ENCODE results near the gene TAF12. TPM values are rescaled to one million over a fixed set of nuclear protein-coding genes. Genes with fewer than 3 reads are reported as not detected.

TAF12 gene
- total RNA-seq, 1 donor from 2014 or later = 25.9 TPM

DNA sequence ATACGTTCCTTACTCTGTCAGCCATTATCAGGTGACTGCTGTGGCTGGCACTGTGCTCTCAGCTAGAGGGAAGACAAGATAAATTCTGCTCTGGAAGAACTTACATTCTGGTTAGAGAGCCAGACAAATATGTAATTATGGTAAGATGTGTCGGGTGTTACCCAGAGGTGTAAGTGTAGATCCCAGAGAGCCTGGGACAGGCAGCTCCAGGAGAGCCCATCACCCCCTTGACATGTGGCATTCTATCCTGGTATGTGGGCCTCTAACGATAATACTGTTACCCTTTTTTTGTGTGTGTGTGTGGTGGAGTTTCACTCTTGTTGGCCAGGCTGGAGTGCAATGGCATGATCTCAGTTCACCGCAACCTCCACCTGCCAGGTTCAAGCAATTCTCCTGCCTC is 71.0 kb downstream of the TAF12 start:
- Histone ChIP-seq H3K36me3 (ENCODE audit: insufficient read depth, low read length) (peaks cover 17% of the 10 kb centered on the region), H3K79me2 (ENCODE audit: insufficient read depth, low read length) (no peaks in the 10 kb centered on the region), H3K4me1 (ENCODE audit: insufficient read depth, low read length) (no peaks in the 10 kb centered on the region), H3K4me2 (ENCODE audit: low read length) (no peak overlapping the region), H3K4me3 (ENCODE audit: insufficient read depth, low read depth, low read length) (no peak overlapping the region), H2AFZ (ENCODE audit: low read depth, low read length) (no peak overlapping the region), H3K27me3 (ENCODE audit: insufficient read depth, low read length) (no peaks in the 10 kb centered on the region), H4K20me1 (ENCODE audit: insufficient read depth, low read length) (peaks cover 1% of the 10 kb centered on the region), H3K9ac (ENCODE audit: low read length) (no peak overlapping the region), H3K9me3 (ENCODE audit: insufficient read depth, low read depth, low read length) (no peaks in the 10 kb centered on the region), H3K27ac (ENCODE audit: low read depth, low read length) (no peak overlapping the region)
- TF ChIP-seq, protein P1, sequence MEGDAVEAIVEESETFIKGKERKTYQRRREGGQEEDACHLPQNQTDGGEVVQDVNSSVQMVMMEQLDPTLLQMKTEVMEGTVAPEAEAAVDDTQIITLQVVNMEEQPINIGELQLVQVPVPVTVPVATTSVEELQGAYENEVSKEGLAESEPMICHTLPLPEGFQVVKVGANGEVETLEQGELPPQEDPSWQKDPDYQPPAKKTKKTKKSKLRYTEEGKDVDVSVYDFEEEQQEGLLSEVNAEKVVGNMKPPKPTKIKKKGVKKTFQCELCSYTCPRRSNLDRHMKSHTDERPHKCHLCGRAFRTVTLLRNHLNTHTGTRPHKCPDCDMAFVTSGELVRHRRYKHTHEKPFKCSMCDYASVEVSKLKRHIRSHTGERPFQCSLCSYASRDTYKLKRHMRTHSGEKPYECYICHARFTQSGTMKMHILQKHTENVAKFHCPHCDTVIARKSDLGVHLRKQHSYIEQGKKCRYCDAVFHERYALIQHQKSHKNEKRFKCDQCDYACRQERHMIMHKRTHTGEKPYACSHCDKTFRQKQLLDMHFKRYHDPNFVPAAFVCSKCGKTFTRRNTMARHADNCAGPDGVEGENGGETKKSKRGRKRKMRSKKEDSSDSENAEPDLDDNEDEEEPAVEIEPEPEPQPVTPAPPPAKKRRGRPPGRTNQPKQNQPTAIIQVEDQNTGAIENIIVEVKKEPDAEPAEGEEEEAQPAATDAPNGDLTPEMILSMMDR (IDR thresholded peaks at IDR 0.05; ENCODE audit: insufficient read depth, low read depth, low read length) = no peak
- TF ChIP-seq EZH2 (IDR thresholded peaks at IDR 0.05; ENCODE audit: insufficient read depth, low read length) = no peak
- Mint-ChIP-seq H3K4me3 (ENCODE audit: unreplicated experiment) (no peak overlapping the region), H3K27me3 (ENCODE audit: low read depth, unreplicated experiment) (no peaks in the 10 kb centered on the region), H3K36me3 (ENCODE audit: low read depth, unreplicated experiment) (peaks cover 15% of the 10 kb centered on the region), H3K27ac (ENCODE audit: unreplicated experiment) (no peak overlapping the region), H3K4me1 (ENCODE audit: low read depth, unreplicated experiment) (no peaks in the 10 kb centered on the region), H3K9me3 (ENCODE audit: unreplicated experiment) (no peaks in the 10 kb centered on the region)
- FAIRE-seq (no peak), DNase-seq (ENCODE audit: low read depth) (no peak)

DNA sequence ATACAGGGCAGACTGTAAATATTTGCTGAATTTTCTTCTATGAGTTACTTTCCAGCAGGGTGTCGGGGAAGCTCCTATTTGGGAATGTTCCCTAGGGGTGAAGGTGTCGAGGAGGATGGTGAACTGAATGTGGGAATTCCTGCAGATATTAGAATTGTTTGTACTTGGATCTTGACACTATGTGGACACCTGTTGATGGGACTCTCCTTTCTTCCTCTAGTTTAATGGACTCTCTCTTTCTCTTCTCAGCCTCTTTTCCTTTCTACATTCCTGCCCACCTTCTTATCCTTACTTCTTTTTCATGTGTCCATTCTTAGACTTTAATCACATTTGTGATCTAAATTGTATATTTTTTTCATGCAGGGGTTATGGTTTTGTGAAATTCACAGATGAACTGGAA is 75.9 kb downstream of the TAF12 start:
- Histone ChIP-seq H3K36me3 (ENCODE audit: insufficient read depth, low read length) (peaks cover 27% of the 10 kb centered on the region), H3K4me1 (ENCODE audit: insufficient read depth, low read length) (no peaks in the 10 kb centered on the region), H3K4me3 (ENCODE audit: insufficient read depth, low read depth, low read length) (no peak overlapping the region), H3K79me2 (ENCODE audit: insufficient read depth, low read length) (no peaks in the 10 kb centered on the region), H4K20me1 (ENCODE audit: insufficient read depth, low read length) (no peaks in the 10 kb centered on the region), H2AFZ (ENCODE audit: low read depth, low read length) (no peak overlapping the region), H3K9ac (ENCODE audit: low read length) (no peak overlapping the region), H3K9me3 (ENCODE audit: insufficient read depth, low read depth, low read length) (no peaks in the 10 kb centered on the region), H3K27ac (ENCODE audit: low read depth, low read length) (no peak overlapping the region), H3K4me2 (ENCODE audit: low read length) (no peak overlapping the region), H3K27me3 (ENCODE audit: insufficient read depth, low read length) (no peaks in the 10 kb centered on the region)
- Mint-ChIP-seq H3K27ac (ENCODE audit: unreplicated experiment) (no peak overlapping the region), H3K4me1 (ENCODE audit: low read depth, unreplicated experiment) (no peaks in the 10 kb centered on the region), H3K4me3 (ENCODE audit: unreplicated experiment) (no peak overlapping the region), H3K9me3 (ENCODE audit: unreplicated experiment) (no peaks in the 10 kb centered on the region), H3K36me3 (ENCODE audit: low read depth, unreplicated experiment) (peaks cover 20% of the 10 kb centered on the region), H3K27me3 (ENCODE audit: low read depth, unreplicated experiment) (no peaks in the 10 kb centered on the region)
- TF ChIP-seq EZH2 (IDR thresholded peaks at IDR 0.05; ENCODE audit: insufficient read depth, low read length) = no peak
- TF ChIP-seq, protein P1 (IDR thresholded peaks at IDR 0.05; ENCODE audit: insufficient read depth, low read depth, low read length) = no peak
- FAIRE-seq = no peak
- no peak for DNase-seq (ENCODE audit: low read depth)

DNA sequence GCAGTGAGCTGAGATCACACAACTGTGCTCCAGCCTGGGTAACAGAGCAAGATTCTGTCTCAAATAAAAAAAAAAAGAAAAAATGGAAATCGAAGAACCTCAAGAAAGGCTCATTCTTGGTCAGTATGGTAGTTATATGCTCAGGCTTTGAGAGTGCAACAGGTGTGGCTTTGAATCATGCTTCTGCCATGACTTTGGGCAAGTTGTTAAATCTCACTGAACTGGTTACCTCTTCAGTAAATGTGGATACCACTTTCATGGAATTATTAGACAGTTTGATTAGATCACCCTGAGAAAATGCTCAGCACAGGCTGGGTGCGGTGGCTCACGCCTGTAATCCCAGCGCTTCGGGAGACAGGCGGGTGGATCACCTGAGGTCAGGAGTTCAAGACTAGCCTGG is 77.1 kb downstream of the TAF12 start:
- FAIRE-seq (no peak), DNase-seq (ENCODE audit: low read depth) (no peak)
- Histone ChIP-seq H3K4me1 (ENCODE audit: insufficient read depth, low read length) (no peaks in the 10 kb centered on the region), H3K36me3 (ENCODE audit: insufficient read depth, low read length) (peaks cover 37% of the 10 kb centered on the region), H2AFZ (ENCODE audit: low read depth, low read length) (no peak overlapping the region), H3K9ac (ENCODE audit: low read length) (no peak overlapping the region), H3K4me3 (ENCODE audit: insufficient read depth, low read depth, low read length) (no peak overlapping the region), H3K27me3 (ENCODE audit: insufficient read depth, low read length) (no peaks in the 10 kb centered on the region), H3K79me2 (ENCODE audit: insufficient read depth, low read length) (no peaks in the 10 kb centered on the region), H3K4me2 (ENCODE audit: low read length) (no peak overlapping the region), H3K27ac (ENCODE audit: low read depth, low read length) (no peak overlapping the region), H4K20me1 (ENCODE audit: insufficient read depth, low read length) (no peaks in the 10 kb centered on the region), H3K9me3 (ENCODE audit: insufficient read depth, low read depth, low read length) (no peaks in the 10 kb centered on the region)
- Mint-ChIP-seq H3K4me3 (ENCODE audit: unreplicated experiment) (no peak overlapping the region), H3K27me3 (ENCODE audit: low read depth, unreplicated experiment) (no peaks in the 10 kb centered on the region), H3K4me1 (ENCODE audit: low read depth, unreplicated experiment) (no peaks in the 10 kb centered on the region), H3K27ac (ENCODE audit: unreplicated experiment) (no peak overlapping the region), H3K36me3 (ENCODE audit: low read depth, unreplicated experiment) (peaks cover 15% of the 10 kb centered on the region), H3K9me3 (ENCODE audit: unreplicated experiment) (no peaks in the 10 kb centered on the region)
- TF ChIP-seq, protein P1 (IDR thresholded peaks at IDR 0.05; ENCODE audit: insufficient read depth, low read depth, low read length) = no peak
- no peak for TF ChIP-seq EZH2 (IDR thresholded peaks at IDR 0.05; ENCODE audit: insufficient read depth, low read length)
